Activated CD8-positive, alpha-beta memory T cell treated with anti-CD3 and anti-CD28 coated beads for 1 hour (primary cell): ENCODE measurements around the gene PCCB.
"Not testable (repeated sequence)": the region's sequence is repeated elsewhere in the genome, so short reads cannot be mapped to it uniquely, and the experiment has no call there.

ENCODE experiments used
- DNase-seq, 2 donors: peaks; one replicate each; pipeline ENCODE4 v3.0.0-alpha.2; 2020; ENCODE audit warnings: low read depth in 1 of 2; ENCODE audit errors: extremely low read depth in 1 of 2

Gene PCCB

GRCh38 chr3:136261826-136262225, 11.7 kb downstream of the PCCB start:
- DNase-seq = no peak

GRCh38 chr3:136262559-136262958, 12.4 kb downstream of the PCCB start:
- DNase-seq = no peak

- DNase-seq = no peak
These were observed 13.1 kb downstream of the PCCB start for GRCh38 chr3:136263251-136263650.

GRCh38 chr3:136266468-136267125, 16.5 kb downstream of the PCCB start:
- DNase-seq = not testable (repeated sequence)

- no peak for DNase-seq
These were observed 17.1 kb downstream of the PCCB start for GRCh38 chr3:136267235-136267634.

- no peak for DNase-seq
These were observed 20.0 kb downstream of the PCCB start for GRCh38 chr3:136270179-136270578.

GRCh38 chr3:136271626-136272025, 21.5 kb downstream of the PCCB start:
- not testable (repeated sequence) for DNase-seq

GRCh38 chr3:136276049-136276755, 26.1 kb downstream of the PCCB start:
- no peak for DNase-seq

GRCh38 chr3:136277115-136277514, 27.0 kb downstream of the PCCB start:
- DNase-seq = no peak

GRCh38 chr3:136277634-136278033, 27.5 kb downstream of the PCCB start:
- no peak for DNase-seq

- DNase-seq = no peak
These were observed 29.0 kb downstream of the PCCB start for GRCh38 chr3:136279092-136279491.

- DNase-seq = no peak
These were observed 30.8 kb downstream of the PCCB start for GRCh38 chr3:136280961-136281360.

GRCh38 chr3:136281966-136282520, 31.9 kb downstream of the PCCB start:
- no peak for DNase-seq

- no peak for DNase-seq
These were observed 33.5 kb downstream of the PCCB start for GRCh38 chr3:136283627-136284026.

- DNase-seq = no peak
These were observed 41.2 kb downstream of the PCCB start for GRCh38 chr3:136291302-136291701.

GRCh38 chr3:136292500-136292899, 42.4 kb downstream of the PCCB start:
- no peak for DNase-seq

- no peak for DNase-seq
These were observed 43.1 kb downstream of the PCCB start for GRCh38 chr3:136293279-136293678.

- no peak for DNase-seq
These were observed 44.0 kb downstream of the PCCB start for GRCh38 chr3:136294176-136294575.

- no peak for DNase-seq
These were observed 46.8 kb downstream of the PCCB start for GRCh38 chr3:136296960-136297359.

- DNase-seq = no peak
These were observed 47.7 kb downstream of the PCCB start for GRCh38 chr3:136297826-136298225.

GRCh38 chr3:136300444-136300843, 50.3 kb downstream of the PCCB start:
- no peak for DNase-seq

GRCh38 chr3:136305879-136306278, 55.7 kb downstream of the PCCB start:
- DNase-seq = no peak
